ENCODE data around the gene SCN1A.

- TF ChIP-seq, protein P1, sequence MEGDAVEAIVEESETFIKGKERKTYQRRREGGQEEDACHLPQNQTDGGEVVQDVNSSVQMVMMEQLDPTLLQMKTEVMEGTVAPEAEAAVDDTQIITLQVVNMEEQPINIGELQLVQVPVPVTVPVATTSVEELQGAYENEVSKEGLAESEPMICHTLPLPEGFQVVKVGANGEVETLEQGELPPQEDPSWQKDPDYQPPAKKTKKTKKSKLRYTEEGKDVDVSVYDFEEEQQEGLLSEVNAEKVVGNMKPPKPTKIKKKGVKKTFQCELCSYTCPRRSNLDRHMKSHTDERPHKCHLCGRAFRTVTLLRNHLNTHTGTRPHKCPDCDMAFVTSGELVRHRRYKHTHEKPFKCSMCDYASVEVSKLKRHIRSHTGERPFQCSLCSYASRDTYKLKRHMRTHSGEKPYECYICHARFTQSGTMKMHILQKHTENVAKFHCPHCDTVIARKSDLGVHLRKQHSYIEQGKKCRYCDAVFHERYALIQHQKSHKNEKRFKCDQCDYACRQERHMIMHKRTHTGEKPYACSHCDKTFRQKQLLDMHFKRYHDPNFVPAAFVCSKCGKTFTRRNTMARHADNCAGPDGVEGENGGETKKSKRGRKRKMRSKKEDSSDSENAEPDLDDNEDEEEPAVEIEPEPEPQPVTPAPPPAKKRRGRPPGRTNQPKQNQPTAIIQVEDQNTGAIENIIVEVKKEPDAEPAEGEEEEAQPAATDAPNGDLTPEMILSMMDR (IDR thresholded peaks at IDR 0.05 in 4 of 5, conservative IDR thresholded peaks at IDR 0.05 in 1 of 5), result no peak
- TF ChIP-seq POLR2A (IDR thresholded peaks at IDR 0.05), result no peak
Measured at GRCh38 chr2:166144071-166144470, 16.3 kb upstream of the SCN1A start.

Data from gastrocnemius medialis (tissue), 4 donors.